ENCODE results near the gene RPS6KA4.

Gene RPS6KA4

GRCh38 chr11:64316672-64317324 lies 42.2 kb upstream of the RPS6KA4 start:
- no CpG with 5 or more reads among the region's 32 CpGs for WGBS, 2 donors (ENCODE audit: extremely low coverage in 2 of 2, insufficient read length in 2 of 2, insufficient replicate concordance in 1 of 2)

GRCh38 chr11:64317325-64317960 lies 41.5 kb upstream of the RPS6KA4 start, which contains the start of gene TRMT112:
TRMT112 (minus strand) TSS chr11:64317559; CDS start chr11:64317526, 33 bp downstream.
- H3K4me1 ChIP-seq (ENCODE audit: control insufficient read depth in 2 of 2, insufficient read depth in 1 of 2, low read depth in 1 of 2, low read length in 2 of 2), result peaks cover 5 to 12% of the 10 kb centered on the region in 2 donors
- peak within 1 kb of the TSS; percentile 97 for H3K9ac ChIP-seq (ENCODE audit: low read depth, low read length, poor library complexity)

More at GRCh38 chr11:64316672-64317324, 42.2 kb upstream of the RPS6KA4 start:
- peaks cover 18 to 33% of the 10 kb centered on the region in 2 donors for H3K36me3 ChIP-seq (replicated peaks in 1 of 2; ENCODE audit: control insufficient read depth in 2 of 2, insufficient read depth in 2 of 2, low read length in 2 of 2)
- peak overlapping the region; percentile 62 for H2BK15ac ChIP-seq (ENCODE audit: low read length)
- peak overlapping the region; percentile 91 for H2AK5ac ChIP-seq (ENCODE audit: low read depth, low read length)
- H3K4me1 ChIP-seq (ENCODE audit: control insufficient read depth in 2 of 2, insufficient read depth in 1 of 2, low read depth in 1 of 2, low read length in 2 of 2), result peaks cover 5 to 11% of the 10 kb centered on the region in 2 donors
- peak overlapping the region; percentile 95 for H3K18ac ChIP-seq (ENCODE audit: low read length)
- H4K91ac ChIP-seq (ENCODE audit: low read depth, low read length, poor library complexity), result peak overlapping the region; percentile 53
- peak overlapping the region; percentile 96 for H3K23ac ChIP-seq (ENCODE audit: low read depth, low read length, poor library complexity)
- H3K14ac ChIP-seq (ENCODE audit: low read length), result peak overlapping the region; percentile 75
- H2BK12ac ChIP-seq (ENCODE audit: low read length), result no peak overlapping the region
- no peak overlapping the region for H2BK120ac ChIP-seq (ENCODE audit: low read depth, low read length)
- H4K8ac ChIP-seq (ENCODE audit: low read depth, low read length), result no peak overlapping the region
- no peaks in the 10 kb centered on the region for H3K27me3 ChIP-seq (ENCODE audit: control insufficient read depth in 3 of 3, insufficient read depth in 3 of 3, low read depth in 1 of 3, low read length in 3 of 3)
- H3K79me1 ChIP-seq (ENCODE audit: low read depth, low read length), result peaks cover 25% of the 10 kb centered on the region
- H3K4me2 ChIP-seq (ENCODE audit: insufficient read depth, low read length, poor library complexity, severe bottlenecking), result peak overlapping the region; percentile 92
- peaks cover 0 to 2% of the 10 kb centered on the region in 2 donors for H3K9me3 ChIP-seq (replicated peaks in 1 of 2; ENCODE audit: control insufficient read depth in 2 of 2, insufficient read depth in 1 of 2, low read depth in 1 of 2, low read length in 2 of 2)
- H3K4ac ChIP-seq (ENCODE audit: low read length), result no peak overlapping the region
- H2AFZ ChIP-seq (ENCODE audit: low read length), result peak overlapping the region; percentile 77
- H3K4me3 ChIP-seq (ENCODE audit: low read length in 2 of 2), result peak overlapping the region; percentile 72 to 95
- peak overlapping the region; percentile 72 for H3K27ac ChIP-seq (replicated peaks; ENCODE audit: low read length)
- peak overlapping the region; percentile 97 for H3K9ac ChIP-seq (ENCODE audit: low read depth, low read length, poor library complexity)
- DNase-seq (ENCODE audit: low spot score), result no peak
- H2BK5ac ChIP-seq (ENCODE audit: low read length), result peak overlapping the region; percentile 61

DNA sequence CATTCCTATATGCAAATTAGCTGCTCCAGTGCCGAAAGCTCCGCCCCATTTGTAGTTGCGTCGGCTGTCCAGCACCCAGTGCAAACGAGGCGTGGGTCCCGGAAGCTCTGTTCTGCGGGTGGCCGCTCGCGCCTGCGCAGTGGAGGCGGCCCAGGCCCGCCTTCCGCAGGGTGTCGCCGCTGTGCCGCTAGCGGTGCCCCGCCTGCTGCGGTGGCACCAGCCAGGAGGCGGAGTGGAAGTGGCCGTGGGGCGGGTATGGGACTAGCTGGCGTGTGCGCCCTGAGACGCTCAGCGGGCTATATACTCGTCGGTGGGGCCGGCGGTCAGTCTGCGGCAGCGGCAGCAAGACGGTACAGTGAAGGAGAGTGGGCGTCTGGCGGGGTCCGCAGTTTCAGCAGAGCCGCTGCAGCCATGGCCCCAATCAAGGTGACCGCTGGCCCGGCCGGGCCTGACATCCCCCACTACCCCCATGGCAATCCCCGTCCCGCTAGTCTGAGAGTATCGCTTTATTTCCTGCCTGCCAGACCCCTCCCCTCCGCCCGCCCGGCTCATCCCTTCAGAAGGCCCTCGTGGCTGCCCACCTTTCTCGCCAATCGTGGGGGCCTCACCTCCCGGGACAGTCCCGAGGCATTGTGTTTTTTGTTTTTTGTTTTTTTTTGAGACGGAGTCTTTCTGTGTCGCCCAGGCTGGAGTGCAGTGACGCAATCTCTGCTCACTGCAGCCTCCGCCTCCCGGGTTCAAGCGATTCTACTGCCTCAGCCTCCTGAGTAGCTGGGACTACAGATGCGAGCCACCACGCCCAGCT lies 40.8 kb upstream of the RPS6KA4 start, which contains the start of gene PRDX5:
Gene PRDX5, plus strand, starts transcription at position 161 of the 805 bp plus-strand sequence. Its CDS starts 95 bp downstream, at position 256.
- H4K8ac ChIP-seq (ENCODE audit: low read depth, low read length), result peak within 1 kb of the TSS; percentile 92
- peaks cover 0 to 2% of the 10 kb centered on the region in 2 donors for H3K9me3 ChIP-seq (replicated peaks in 1 of 2; ENCODE audit: control insufficient read depth in 2 of 2, insufficient read depth in 1 of 2, low read depth in 1 of 2, low read length in 2 of 2)
- peak within 1 kb of the TSS; percentile 53 for H4K91ac ChIP-seq (ENCODE audit: low read depth, low read length, poor library complexity)
- no CpG with 5 or more reads among the region's 61 CpGs for WGBS, 2 donors (ENCODE audit: extremely low coverage in 2 of 2, insufficient read length in 2 of 2, insufficient replicate concordance in 1 of 2)
- peak within 1 kb of the TSS; percentile 31 for H2BK120ac ChIP-seq (ENCODE audit: low read depth, low read length)
- H3K4me1 ChIP-seq (ENCODE audit: control insufficient read depth in 2 of 2, insufficient read depth in 1 of 2, low read depth in 1 of 2, low read length in 2 of 2), result peaks cover 9 to 16% of the 10 kb centered on the region in 2 donors
- peak within 1 kb of the TSS; percentile 98 for H3K23ac ChIP-seq (ENCODE audit: low read depth, low read length, poor library complexity)
- H2BK15ac ChIP-seq (ENCODE audit: low read length), result peak within 1 kb of the TSS; percentile 75
- H3K27ac ChIP-seq (replicated peaks; ENCODE audit: low read length), result peak within 1 kb of the TSS; percentile 95
- no peak within 1 kb of the TSS for H2BK12ac ChIP-seq (ENCODE audit: low read length)
- H3K14ac ChIP-seq (ENCODE audit: low read length), result peak within 1 kb of the TSS; percentile 75
- peak within 1 kb of the TSS; percentile 97 for H3K9ac ChIP-seq (ENCODE audit: low read depth, low read length, poor library complexity)
- H3K27me3 ChIP-seq (ENCODE audit: control insufficient read depth in 3 of 3, insufficient read depth in 3 of 3, low read depth in 1 of 3, low read length in 3 of 3), result no peaks in the 10 kb centered on the region
- peak within 1 kb of the TSS; percentile 77 for H2AFZ ChIP-seq (ENCODE audit: low read length)
- H2AK5ac ChIP-seq (ENCODE audit: low read depth, low read length), result peak within 1 kb of the TSS; percentile 94
- peaks cover 23% of the 10 kb centered on the region for H3K79me1 ChIP-seq (ENCODE audit: low read depth, low read length)
- peak within 1 kb of the TSS; percentile 92 for H3K4me2 ChIP-seq (ENCODE audit: insufficient read depth, low read length, poor library complexity, severe bottlenecking)
- DNase-seq (ENCODE audit: low spot score), result peak; percentile 95
- peak within 1 kb of the TSS; percentile 66 for H3K4ac ChIP-seq (ENCODE audit: low read length)
- peak within 1 kb of the TSS; percentile 98 for H2BK5ac ChIP-seq (ENCODE audit: low read length)
- peak within 1 kb of the TSS; percentile 72 to 95 for H3K4me3 ChIP-seq (ENCODE audit: low read length in 2 of 2)
- peak within 1 kb of the TSS; percentile 97 for H3K18ac ChIP-seq (ENCODE audit: low read length)
- peaks cover 18 to 43% of the 10 kb centered on the region in 2 donors for H3K36me3 ChIP-seq (replicated peaks in 1 of 2; ENCODE audit: control insufficient read depth in 2 of 2, insufficient read depth in 2 of 2, low read length in 2 of 2)

More at GRCh38 chr11:64317325-64317960, 41.5 kb upstream of the RPS6KA4 start, which contains the start of gene TRMT112:
- H2BK5ac ChIP-seq (ENCODE audit: low read length), result peak within 1 kb of the TSS; percentile 98
- peak within 1 kb of the TSS; percentile 95 for H3K27ac ChIP-seq (replicated peaks; ENCODE audit: low read length)
- H3K79me1 ChIP-seq (ENCODE audit: low read depth, low read length), result peaks cover 25% of the 10 kb centered on the region
- H4K91ac ChIP-seq (ENCODE audit: low read depth, low read length, poor library complexity), result peak within 1 kb of the TSS; percentile 53
- peak within 1 kb of the TSS; percentile 75 for H3K14ac ChIP-seq (ENCODE audit: low read length)
- peak within 1 kb of the TSS; percentile 66 for H3K4ac ChIP-seq (ENCODE audit: low read length)
- WGBS, 2 donors (ENCODE audit: extremely low coverage in 2 of 2, insufficient read length in 2 of 2, insufficient replicate concordance in 1 of 2), result no CpG with 5 or more reads among the region's 43 CpGs
- peak within 1 kb of the TSS; percentile 94 for H2AK5ac ChIP-seq (ENCODE audit: low read depth, low read length)
- H2BK15ac ChIP-seq (ENCODE audit: low read length), result peak within 1 kb of the TSS; percentile 75
- peak within 1 kb of the TSS; percentile 92 for H4K8ac ChIP-seq (ENCODE audit: low read depth, low read length)
- no peaks in the 10 kb centered on the region for H3K27me3 ChIP-seq (ENCODE audit: control insufficient read depth in 3 of 3, insufficient read depth in 3 of 3, low read depth in 1 of 3, low read length in 3 of 3)
- H2BK120ac ChIP-seq (ENCODE audit: low read depth, low read length), result peak within 1 kb of the TSS; percentile 31
- peaks cover 0 to 2% of the 10 kb centered on the region in 2 donors for H3K9me3 ChIP-seq (replicated peaks in 1 of 2; ENCODE audit: control insufficient read depth in 2 of 2, insufficient read depth in 1 of 2, low read depth in 1 of 2, low read length in 2 of 2)
- H3K4me3 ChIP-seq (ENCODE audit: low read length in 2 of 2), result peak within 1 kb of the TSS; percentile 72 to 95
- H3K18ac ChIP-seq (ENCODE audit: low read length), result peak within 1 kb of the TSS; percentile 97
- no peak within 1 kb of the TSS for H2BK12ac ChIP-seq (ENCODE audit: low read length)
- peak within 1 kb of the TSS; percentile 98 for H3K23ac ChIP-seq (ENCODE audit: low read depth, low read length, poor library complexity)
- H3K36me3 ChIP-seq (replicated peaks in 1 of 2; ENCODE audit: control insufficient read depth in 2 of 2, insufficient read depth in 2 of 2, low read length in 2 of 2), result peaks cover 18 to 38% of the 10 kb centered on the region in 2 donors
- peak within 1 kb of the TSS; percentile 77 for H2AFZ ChIP-seq (ENCODE audit: low read length)
- DNase-seq (ENCODE audit: low spot score), result peak; percentile 91
- H3K4me2 ChIP-seq (ENCODE audit: insufficient read depth, low read length, poor library complexity, severe bottlenecking), result peak within 1 kb of the TSS; percentile 92

All from neuronal stem cell (in vitro differentiated cells).